ENCODE measurements around the gene NXPH1.

DNA sequence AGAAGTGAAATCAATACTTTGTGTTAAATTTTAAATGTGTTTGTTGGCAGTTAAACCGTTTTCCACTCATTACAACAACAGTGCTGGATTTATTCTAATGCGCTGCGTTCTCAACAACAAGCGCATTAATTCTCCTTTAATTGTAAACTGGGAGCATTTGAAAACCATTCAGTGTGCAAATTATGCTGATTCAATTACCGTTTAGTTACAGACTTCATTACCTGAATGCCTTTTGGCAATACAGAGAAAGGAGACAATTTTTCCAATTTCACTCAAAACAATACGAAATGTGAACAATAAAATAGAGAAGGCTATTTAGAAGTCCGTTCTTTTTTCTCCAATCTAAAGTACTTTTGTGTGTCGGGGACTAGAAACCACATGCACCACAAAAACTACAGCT, 4.2 kb downstream of the NXPH1 start:
- TF ChIP-seq, protein P1, sequence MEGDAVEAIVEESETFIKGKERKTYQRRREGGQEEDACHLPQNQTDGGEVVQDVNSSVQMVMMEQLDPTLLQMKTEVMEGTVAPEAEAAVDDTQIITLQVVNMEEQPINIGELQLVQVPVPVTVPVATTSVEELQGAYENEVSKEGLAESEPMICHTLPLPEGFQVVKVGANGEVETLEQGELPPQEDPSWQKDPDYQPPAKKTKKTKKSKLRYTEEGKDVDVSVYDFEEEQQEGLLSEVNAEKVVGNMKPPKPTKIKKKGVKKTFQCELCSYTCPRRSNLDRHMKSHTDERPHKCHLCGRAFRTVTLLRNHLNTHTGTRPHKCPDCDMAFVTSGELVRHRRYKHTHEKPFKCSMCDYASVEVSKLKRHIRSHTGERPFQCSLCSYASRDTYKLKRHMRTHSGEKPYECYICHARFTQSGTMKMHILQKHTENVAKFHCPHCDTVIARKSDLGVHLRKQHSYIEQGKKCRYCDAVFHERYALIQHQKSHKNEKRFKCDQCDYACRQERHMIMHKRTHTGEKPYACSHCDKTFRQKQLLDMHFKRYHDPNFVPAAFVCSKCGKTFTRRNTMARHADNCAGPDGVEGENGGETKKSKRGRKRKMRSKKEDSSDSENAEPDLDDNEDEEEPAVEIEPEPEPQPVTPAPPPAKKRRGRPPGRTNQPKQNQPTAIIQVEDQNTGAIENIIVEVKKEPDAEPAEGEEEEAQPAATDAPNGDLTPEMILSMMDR (optimal IDR thresholded peaks at IDR 0.05 in 1 of 3, IDR thresholded peaks at IDR 0.05 in 1 of 3, conservative IDR thresholded peaks at IDR 0.05 in 1 of 3; ENCODE audit: extremely low read depth in 1 of 3, insufficient read depth in 2 of 3, low read length in 3 of 3): no peak
- TF ChIP-seq EZH2 (IDR thresholded peaks at IDR 0.05; ENCODE audit: low read length): no peak

Data from keratinocyte (primary cell).